A549 (cell line): ENCODE data around the gene PPP1R15A.

Experiments
- CTCF ChIP-seq: fragments of >200 bp; sonication (Bioruptor Twin); formaldehyde crosslinking; IDR thresholded peaks from 3 replicates; pipeline ENCODE4 v1.5.1; 2016
- GATA3 ChIP-seq: IDR thresholded peaks from 2 replicates; pipeline ENCODE4 v1.6.1; 2012; ENCODE audit warnings: borderline replicate concordance
- NR3C1 ChIP-seq: fragments of >200 bp; sonication (Bioruptor Twin); formaldehyde crosslinking; IDR thresholded peaks from 3 replicates; pipeline ENCODE4 v1.6.1; 2017

- TF ChIP-seq NR3C1 (no peak), GATA3 (no peak), CTCF (peak; percentile 28; the same call in 2 of the 3 replicates)
Observed at GRCh38 chr19:48836089-48837017, 35.9 kb upstream of the PPP1R15A start, which contains the start of gene HSD17B14.
